CD4-positive, alpha-beta T cell (primary cell): Measurements from ENCODE around the gene CTPS2. TPM values are rescaled to one million over a fixed set of nuclear protein-coding genes. Genes with fewer than 3 reads are reported as not detected.

Experiments
- ATAC-seq: fragments of 200-7000 bp; cut with Tn5 transposase; one replicate; pipeline ENCODE4 v1.10.0; 2022; ENCODE audit warnings: mild to moderate bottlenecking; ENCODE audit not compliant: poor library complexity
- CTCF ChIA-PET: fragments of 350-600 bp; sonication (Branson Sonifier 250); formaldehyde crosslinking; loops from one replicate; lab custom pipeline; 2021; ENCODE audit warnings: antibody characterized with exemption, inconsistent platforms; lab: Charles Lee
- POLR2A ChIA-PET: fragments of 350-600 bp; sonication (Branson Sonifier 250); formaldehyde crosslinking; loops from one replicate; lab custom pipeline; 2021; ENCODE audit warnings: antibody characterized with exemption, inconsistent platforms; lab: Charles Lee
- DNase-seq, 14 experiments: peaks; one replicate each; pipeline ENCODE4 v3.0.0-alpha.2; 2013 to 2020; ENCODE audit warnings: mixed read lengths in 2 of 14
- H3K27ac ChIP-seq, 2 donors: one replicate each; pipeline versions ENCODE4 v1.5.1 to v1.7.0; 2013; ENCODE audit warnings: low read length in 2 of 2, low read depth in 1 of 2, mild to moderate bottlenecking in 1 of 2
- H3K27me3 ChIP-seq, 2 experiments: 1 replicate in 1 of 2; 2 replicates in 1 of 2; pipeline versions ENCODE4 v1.6.1 to v1.7.0; 2013; ENCODE audit warnings: low read length in 2 of 2, control low read depth in 1 of 2, mild to moderate bottlenecking in 1 of 2, moderate library complexity in 1 of 2; ENCODE audit not compliant: insufficient read depth in 2 of 2, control insufficient read depth in 1 of 2
- H3K36me3 ChIP-seq: one replicate; pipeline ENCODE4 v1.6.1; 2013; ENCODE audit warnings: low read length, control low read depth; ENCODE audit not compliant: insufficient read depth
- H3K4me1 ChIP-seq: one replicate; pipeline ENCODE4 v1.6.1; 2013; ENCODE audit warnings: low read length, control low read depth; ENCODE audit not compliant: insufficient read depth
- H3K4me3 ChIP-seq: one replicate; pipeline ENCODE4 v1.5.1; 2013; ENCODE audit warnings: mild to moderate bottlenecking, low read length, moderate library complexity
- H3K9me3 ChIP-seq, 2 experiments: 1 replicate in 1 of 2; 2 replicates in 1 of 2; pipeline versions ENCODE4 v1.6.1 to v1.7.0; 2013; ENCODE audit warnings: low read length in 2 of 2, mild to moderate bottlenecking in 2 of 2, control low read depth in 1 of 2, moderate library complexity in 1 of 2; ENCODE audit not compliant: control insufficient read depth in 1 of 2, insufficient read depth in 1 of 2
- H3K27ac Mint-ChIP-seq: one replicate; pipeline ENCODE4 v1.8.0; 2020; ENCODE audit warnings: mixed read lengths
- H3K27me3 Mint-ChIP-seq: one replicate; pipeline ENCODE4 v1.8.0; 2021; ENCODE audit warnings: mixed read lengths
- H3K36me3 Mint-ChIP-seq: one replicate; pipeline ENCODE4 v1.8.0; 2021; ENCODE audit warnings: low read depth, mixed read lengths
- H3K4me1 Mint-ChIP-seq: one replicate; pipeline ENCODE4 v1.8.0; 2021; ENCODE audit warnings: low read depth, mixed read lengths
- H3K4me3 Mint-ChIP-seq: one replicate; pipeline ENCODE4 v1.8.0; 2020; ENCODE audit warnings: mild to moderate bottlenecking, mixed read lengths
- H3K9me3 Mint-ChIP-seq: one replicate; pipeline ENCODE4 v1.8.0; 2020; ENCODE audit warnings: mixed read lengths
- intact Hi-C, 2 experiments: fragments of 100-400 bp; cut with DNase I in 1 of 2; cut with micrococcal nuclease in 1 of 2; formaldehyde crosslinking; loops; one replicate each; pipeline versions ENCODE4 v1.15.1 to v1.9.0; 2023 to 2025; cut with DNase I, micrococcal nuclease
- total RNA-seq, 174 experiments: library from RNA in 2 of 174; stranded (reverse) in 2 of 174; gene quantifications; one replicate each; pipeline ENCODE4 v1.2.3 and lab custom pipeline; 2021 to 2026
- TF ChIP-seq, protein P1 (sequence below): fragments of 200-600 bp; IDR thresholded peaks from one replicate; pipeline ENCODE4 v1.8.0; 2022; ENCODE audit warnings: antibody characterized with exemption, mild to moderate bottlenecking

The CTPS2 gene
- total RNA-seq, 2 experiments from 2014 or later = 3.8 to 4.6 TPM

GRCh38 chrX:16696956-16697355 lies 15.5 kb downstream of the CTPS2 start:
- H3K4me1 Mint-ChIP-seq = no peaks in the 10 kb centered on the region
- TF ChIP-seq, protein P1, sequence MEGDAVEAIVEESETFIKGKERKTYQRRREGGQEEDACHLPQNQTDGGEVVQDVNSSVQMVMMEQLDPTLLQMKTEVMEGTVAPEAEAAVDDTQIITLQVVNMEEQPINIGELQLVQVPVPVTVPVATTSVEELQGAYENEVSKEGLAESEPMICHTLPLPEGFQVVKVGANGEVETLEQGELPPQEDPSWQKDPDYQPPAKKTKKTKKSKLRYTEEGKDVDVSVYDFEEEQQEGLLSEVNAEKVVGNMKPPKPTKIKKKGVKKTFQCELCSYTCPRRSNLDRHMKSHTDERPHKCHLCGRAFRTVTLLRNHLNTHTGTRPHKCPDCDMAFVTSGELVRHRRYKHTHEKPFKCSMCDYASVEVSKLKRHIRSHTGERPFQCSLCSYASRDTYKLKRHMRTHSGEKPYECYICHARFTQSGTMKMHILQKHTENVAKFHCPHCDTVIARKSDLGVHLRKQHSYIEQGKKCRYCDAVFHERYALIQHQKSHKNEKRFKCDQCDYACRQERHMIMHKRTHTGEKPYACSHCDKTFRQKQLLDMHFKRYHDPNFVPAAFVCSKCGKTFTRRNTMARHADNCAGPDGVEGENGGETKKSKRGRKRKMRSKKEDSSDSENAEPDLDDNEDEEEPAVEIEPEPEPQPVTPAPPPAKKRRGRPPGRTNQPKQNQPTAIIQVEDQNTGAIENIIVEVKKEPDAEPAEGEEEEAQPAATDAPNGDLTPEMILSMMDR = no peak
- H3K4me3 ChIP-seq = no peak overlapping the region
- H3K27me3 ChIP-seq = no peaks in the 10 kb centered on the region
- no peak for DNase-seq
- ChIA-PET POLR2A (no interaction called here), CTCF (no interaction called here)
- H3K27me3 Mint-ChIP-seq = no peaks in the 10 kb centered on the region
- H3K9me3 ChIP-seq = no peaks in the 10 kb centered on the region
- intact Hi-C loops = loop anchor here in 1 of 2 experiments (10.0 kb wide), 2 partner anchors 1202 to 1352 kb away; partner anchors contain the start of gene PIR
- no peaks in the 10 kb centered on the region for H3K9me3 Mint-ChIP-seq
- ATAC-seq = no peak
- H3K27ac Mint-ChIP-seq = no peak overlapping the region
- H3K4me3 Mint-ChIP-seq = no peak overlapping the region
- no peak overlapping the region for H3K27ac ChIP-seq
- no peaks in the 10 kb centered on the region for H3K36me3 ChIP-seq
- peaks cover 8% of the 10 kb centered on the region for H3K36me3 Mint-ChIP-seq
- H3K4me1 ChIP-seq = no peaks in the 10 kb centered on the region

DNA sequence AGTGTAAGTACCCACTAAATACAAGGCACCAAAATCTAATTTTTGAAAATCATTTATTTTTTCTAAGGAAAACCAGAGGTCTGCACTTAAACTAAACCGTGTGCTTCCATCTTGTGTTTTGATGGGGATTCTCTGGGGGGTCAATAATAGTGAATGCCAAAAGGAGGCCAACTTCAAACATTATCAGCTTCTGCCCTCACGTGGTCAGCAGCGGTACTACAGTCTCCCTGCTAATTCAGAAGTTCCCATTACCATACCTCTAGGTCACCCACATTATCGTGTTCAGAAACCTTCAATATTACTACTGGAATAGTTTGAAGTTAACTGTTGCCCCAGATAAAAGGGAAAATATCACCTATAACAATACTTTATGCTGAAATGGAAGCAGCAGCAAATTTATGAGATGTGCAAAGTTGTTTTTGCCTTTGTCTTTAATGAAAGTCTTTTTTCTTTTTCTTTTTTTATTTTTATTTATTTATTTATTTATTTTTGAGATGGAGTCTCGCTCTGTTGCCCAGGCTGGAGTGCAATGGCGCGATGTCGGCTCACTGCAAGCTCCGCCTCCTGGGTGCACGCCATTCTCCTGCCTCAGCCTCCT lies 17.3 kb downstream of the CTPS2 start:
- Histone ChIP-seq H3K27me3 (no peaks in the 10 kb centered on the region), H3K36me3 (no peaks in the 10 kb centered on the region), H3K9me3 (no peaks in the 10 kb centered on the region), H3K4me3 (no peak overlapping the region), H3K27ac (no peak overlapping the region), H3K4me1 (no peaks in the 10 kb centered on the region)
- TF ChIP-seq, protein P1 = peak; percentile 71
- no peaks in the 10 kb centered on the region for H3K27me3 Mint-ChIP-seq
- no peak overlapping the region for H3K27ac Mint-ChIP-seq
- ATAC-seq (peak; percentile 74), DNase-seq (peak; percentile 19 to 78 (median 55))
- peaks cover 21% of the 10 kb centered on the region for H3K36me3 Mint-ChIP-seq
- no peak overlapping the region for H3K4me3 Mint-ChIP-seq
- ChIA-PET CTCF (interaction anchor here (0.7 to 1.3 kb wide), 5 partner anchors 11 to 1022 kb away, joined by 3 to 5 read pairs (median 4); partner anchors contain the start of gene CTPS2), POLR2A (no interaction called here)
- no peaks in the 10 kb centered on the region for H3K9me3 Mint-ChIP-seq
- no peaks in the 10 kb centered on the region for H3K4me1 Mint-ChIP-seq
- intact Hi-C loops = loop anchor here in 1 of 2 experiments (10.0 kb wide), 2 partner anchors 1200 to 1350 kb away; partner anchors contain the start of gene PIR

DNA sequence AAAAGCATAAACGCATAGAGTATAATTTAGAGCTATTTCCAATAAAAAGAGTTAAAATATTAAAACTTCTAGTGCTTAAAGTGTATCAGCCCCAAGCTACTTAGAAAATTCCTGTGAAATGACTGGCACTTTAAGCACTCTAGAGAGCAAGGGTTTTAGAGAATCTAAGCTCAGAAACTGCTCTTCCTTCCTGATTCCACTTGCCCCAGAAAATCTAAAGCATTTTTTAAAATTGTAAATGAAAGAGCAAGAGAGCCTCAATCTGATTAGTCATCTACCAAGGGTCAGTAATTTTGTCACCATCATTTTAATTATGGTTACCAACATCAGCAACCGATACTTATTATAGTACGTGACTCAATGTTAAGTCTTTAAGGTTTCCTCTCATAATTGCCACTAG lies 25.0 kb downstream of the CTPS2 start:
- Histone ChIP-seq H3K9me3 (no peaks in the 10 kb centered on the region), H3K4me1 (no peaks in the 10 kb centered on the region), H3K36me3 (peaks cover 3% of the 10 kb centered on the region), H3K4me3 (no peak overlapping the region), H3K27me3 (no peaks in the 10 kb centered on the region), H3K27ac (no peak overlapping the region)
- H3K9me3 Mint-ChIP-seq = no peaks in the 10 kb centered on the region
- ChIA-PET CTCF (interaction anchor here (0.6 kb wide), 1 partner anchor 38 kb away, joined by 3 read pairs; no protein-coding TSS in a partner anchor), POLR2A (no interaction called here)
- no peaks in the 10 kb centered on the region for H3K27me3 Mint-ChIP-seq
- H3K36me3 Mint-ChIP-seq = peaks cover 24% of the 10 kb centered on the region
- H3K4me3 Mint-ChIP-seq = no peak overlapping the region
- no peaks in the 10 kb centered on the region for H3K4me1 Mint-ChIP-seq
- TF ChIP-seq, protein P1 = no peak
- DNase-seq (no peak), ATAC-seq (no peak)
- no peak overlapping the region for H3K27ac Mint-ChIP-seq
- intact Hi-C loops = no loop called here
